K562 (cell line): Measurements from ENCODE around the gene POMT1. TPM values are rescaled to one million over a fixed set of nuclear protein-coding genes. Genes with fewer than 3 reads are reported as not detected.

ENCODE experiments used
- ATAC-seq: fragments of 200-7000 bp; cut with Tn5 transposase; 3 replicates; pipeline ENCODE4 v1.9.1; 2020; ENCODE audit warnings: moderate library complexity
- BruUV-seq: library from RNA; stranded (reverse); fragments of 400-500 nt; replicated peaks from 2 replicates; lab custom pipeline; 2021; lab: Mats Ljungman, UMichigan
- CTCF ChIA-PET: fragments of 300-600 bp; formaldehyde crosslinking; extraction: SDS; loops from one replicate; lab custom pipeline; 2021; ENCODE audit warnings: low intra/inter-chr PET ratio; lab: Yijun Ruan, JAX
- POLR2A ChIA-PET: fragments of 300-600, 350-650 bp; sonication (Branson Sonifier 250); formaldehyde crosslinking; extraction: SDS; loops from one replicate; lab custom pipeline; 2021; ENCODE audit warnings: antibody characterized with exemption, inconsistent platforms; lab: Yijun Ruan, JAX
- DNase-seq, 4 experiments: peaks; one replicate each; pipeline versions ENCODE4 v3.0.0 to v3.0.0-alpha.2; 2011 to 2018; ENCODE audit warnings: low spot score in 3 of 4, mixed read lengths in 3 of 4; ENCODE audit errors: extremely low read depth in 1 of 4
- FAIRE-seq: peaks from 2 replicates; lab custom pipeline; 2011; peaks lifted over from hg19 to GRCh38; lab: Jason Lieb, UNC
- H2AFZ ChIP-seq: 2 replicates; pipeline ENCODE4 v1.6.0; 2011; ENCODE audit warnings: low read depth, low read length, control low read depth, inconsistent platforms
- H3K27ac ChIP-seq: fragments of 200-600 bp; 3 replicates; pipeline ENCODE4 v1.8.0; 2011; ENCODE audit warnings: low read depth, mild to moderate bottlenecking, control low read depth, inconsistent platforms, low read length, moderate library complexity, mixed read lengths; ENCODE audit errors: extremely low read depth
- H3K27me3 ChIP-seq, 2 experiments: fragments of 300-600 bp in 1 of 2; 2 replicates in 1 of 2; 3 replicates in 1 of 2; pipeline versions ENCODE4 v1.6.0 to v1.8.0; 2011; ENCODE audit warnings: inconsistent platforms in 2 of 2, low read length in 2 of 2, mild to moderate bottlenecking in 1 of 2, mixed read lengths in 1 of 2, moderate library complexity in 1 of 2; ENCODE audit not compliant: control insufficient read depth in 2 of 2, insufficient read depth in 2 of 2
- H3K36me3 ChIP-seq: fragments of 300-600 bp; 3 replicates; pipeline ENCODE4 v1.8.0; 2011; ENCODE audit warnings: mild to moderate bottlenecking, low read length, inconsistent platforms; ENCODE audit not compliant: control insufficient read depth, insufficient read depth
- H3K4me1 ChIP-seq, 2 experiments: fragments of 200-600 bp in 1 of 2; replicated peaks in 1 of 2; 2 replicates in 1 of 2; 3 replicates in 1 of 2; pipeline versions ENCODE4 v1.5.1 to v1.8.0; 2011; ENCODE audit warnings: inconsistent platforms in 2 of 2, low read length in 2 of 2, mild to moderate bottlenecking in 1 of 2, mixed read lengths in 1 of 2, moderate library complexity in 1 of 2; ENCODE audit not compliant: control insufficient read depth in 2 of 2, insufficient read depth in 2 of 2
- H3K4me2 ChIP-seq: 2 replicates; pipeline ENCODE4 v1.6.1; 2011; ENCODE audit warnings: low read length, control low read depth, inconsistent platforms, mixed read lengths; ENCODE audit not compliant: insufficient read depth
- H3K4me3 ChIP-seq: fragments of 200-600 bp; sonication (generic), shearing (Covaris generic); 2 replicates; pipeline ENCODE4 v1.5.1; 2016; ENCODE audit warnings: control low read depth, inconsistent platforms
- H3K79me2 ChIP-seq: fragments of 200-600 bp; 3 replicates; pipeline ENCODE4 v1.8.0; 2011; ENCODE audit warnings: low read length, inconsistent platforms; ENCODE audit not compliant: control insufficient read depth, insufficient read depth
- H3K9ac ChIP-seq, 2 experiments: 2 replicates each; pipeline versions ENCODE4 v1.6.0 to v1.6.1; 2011; ENCODE audit warnings: low read depth in 2 of 2, low read length in 2 of 2, control low read depth in 1 of 2, inconsistent platforms in 1 of 2, mild to moderate bottlenecking in 1 of 2, mixed read lengths in 1 of 2; ENCODE audit not compliant: insufficient read depth in 1 of 2
- H3K9me1 ChIP-seq: one replicate; pipeline ENCODE4 v1.6.0; 2011; ENCODE audit warnings: inconsistent platforms, mild to moderate bottlenecking, low read length, moderate library complexity; ENCODE audit not compliant: control insufficient read depth, insufficient read depth
- H3K9me3 ChIP-seq: replicated peaks from 2 replicates; pipeline ENCODE4 v1.5.1; 2011; ENCODE audit warnings: low read depth, low read length, inconsistent platforms; ENCODE audit not compliant: control insufficient read depth, insufficient read depth
- H4K20me1 ChIP-seq: replicated peaks from 2 replicates; pipeline ENCODE4 v1.6.1; 2011; ENCODE audit warnings: low read length, inconsistent platforms, mixed read lengths; ENCODE audit not compliant: control insufficient read depth, insufficient read depth
- CTCF ChIP-seq, 3 experiments: IDR thresholded peaks in 2 of 3; conservative IDR thresholded peaks in 1 of 3; 2 replicates each; pipeline ENCODE4 v1.5.1; 2011 to 2012; ENCODE audit warnings: low read length in 3 of 3, mild to moderate bottlenecking in 3 of 3, control low read depth in 2 of 3, improper control_type of control experiment in 1 of 3, inconsistent platforms in 1 of 3, low read depth in 1 of 3, mixed read lengths in 1 of 3, moderate library complexity in 1 of 3; ENCODE audit not compliant: insufficient read depth in 2 of 3
- ZNF143 ChIP-seq: sonication (generic); formaldehyde crosslinking; IDR thresholded peaks from 2 replicates; pipeline ENCODE4 v1.9.0; 2022; ENCODE audit warnings: mild to moderate bottlenecking, missing genetic modification reagents
- WGBS: fragments of 100-300 bp; shearing (Covaris generic); methylation state at CpG from one replicate; pipeline ENCODE4 v1.1.6; 2016; ENCODE audit warnings: low coverage, mixed read lengths; ENCODE audit not compliant: insufficient coverage; ENCODE audit errors: missing lambda C conversion rate; 5-methylcytosine and 5-hydroxymethylcytosine counted together
- in situ Hi-C: fragments of 300-500 bp; cut with MboI; formaldehyde crosslinking; loops from 4 replicates; pipeline ENCODE4 v1.15.0; 2018; ENCODE audit warnings: inconsistent platforms, mixed read lengths
- intact Hi-C: fragments of 100-400 bp; cut with micrococcal nuclease; formaldehyde crosslinking; loops from 2 replicates; pipeline ENCODE4 v1.14.2; 2022
- polyA plus RNA-seq, 8 experiments: library from polyadenylated mRNA; depleted of rRNA in 4 of 8; stranded (reverse) in 5 of 8; unstranded in 3 of 8; fragments of >200 nt; fragmentation: Nextera tagmentation in 2 of 8; fragmentation: Illumina TruSeq in 1 of 8; extraction: Ambion mirVana in 2 of 8; extraction: Trizol in 1 of 8; gene quantifications; 2 replicates each; pipeline versions ENCODE4 v1.2.1 to v1.2.3, GENCODE V29; 2011 to 2014; ENCODE audit warnings: inconsistent platforms in 1 of 8, missing spikeins in 1 of 8
- total RNA-seq, 7 experiments: library from RNA; depleted of rRNA in 6 of 7; stranded (reverse); fragments of >200 nt in 6 of 7; fragmentation: Illumina TruSeq in 2 of 7; extraction: Trizol in 2 of 7; gene quantifications; 2 replicates each; pipeline versions ENCODE4 v1.2.1 to v1.2.3, GENCODE V29; 2011 to 2021; ENCODE audit warnings: low replicate concordance in 1 of 7

Gene POMT1
- total and polyA plus RNA-seq, 9 of the 15 experiments (the other 6 are each of a cell fraction or from before 2014, with no cell fraction given), result 1.8 to 23.5 (median 14.6) TPM

- ATAC-seq (peak; percentile 50; the same call in 2 of the 3 replicates), FAIRE-seq (no peak), DNase-seq (no peak)
- Histone ChIP-seq H3K27me3 (no peaks in the 10 kb centered on the region; a peak in 1 of 5 replicates), H3K9me3 (no peaks in the 10 kb centered on the region), H3K4me3 (no peak overlapping the region), H3K9ac (no peak overlapping the region), H3K79me2 (no peaks in the 10 kb centered on the region), H3K9me1 (no peaks in the 10 kb centered on the region), H3K27ac (no peak overlapping the region), H4K20me1 (no peaks in the 10 kb centered on the region), H3K4me1 (peaks cover 0 to 18% of the 10 kb centered on the region in 2 experiments; a peak in 2 of 5 replicates), H3K36me3 (no peaks in the 10 kb centered on the region), H3K4me2 (no peak overlapping the region), H2AFZ (no peak overlapping the region)
- intact Hi-C loops, result no loop called here
- 39% methylated on average over 25 of the region's 25 CpGs for WGBS
- no TSS peak for BruUV-seq
- ChIA-PET CTCF (interaction anchor here (1.0 kb wide), 1 partner anchor 183 kb away, joined by 5 read pairs; no protein-coding TSS in a partner anchor), POLR2A (interaction anchor here (1.1 kb wide), 1 partner anchor 39 kb away, joined by 3 read pairs; no protein-coding TSS in a partner anchor)
- in situ Hi-C loops, result no loop called here
- TF ChIP-seq CTCF (IDR thresholded peaks at IDR 0.05 in 2 of 3, conservative IDR thresholded peaks at IDR 0.05 in 1 of 3; ENCODE audit: insufficient read depth in 2 of 3, low read depth in 1 of 3, low read length in 3 of 3) (peak in 2 of 3 experiments; percentile 11 to 31; a peak in 1 of 6 replicates), ZNF143 (CRISPR knock-in tag) (no peak)
Observed at GRCh38 chr9:131557855-131558548, 55.3 kb downstream of the POMT1 start.
